Measurements from ENCODE around the gene SH3BP4.

The SH3BP4 gene

GRCh38 chr2:234945339-234945873 lies 6.4 kb upstream of the SH3BP4 start:
- DNase-seq, result no peak

- DNase-seq, result no peak
Measured at GRCh38 chr2:234947556-234947955, 4.3 kb upstream of the SH3BP4 start.

GRCh38 chr2:234949762-234950434 lies 1.9 kb upstream of the SH3BP4 start:
- DNase-seq, result no peak

- DNase-seq, result no peak
Measured at GRCh38 chr2:234950435-234950729, 1.4 kb upstream of the SH3BP4 start.

- no peak for DNase-seq
Measured at GRCh38 chr2:234950730-234951663, 820 bp upstream of the SH3BP4 start.

- DNase-seq, result peak; percentile 54
Measured at GRCh38 chr2:234952270-234953115, 676 bp downstream of the SH3BP4 start.

GRCh38 chr2:234953116-234954031 lies 1.6 kb downstream of the SH3BP4 start:
- no peak for DNase-seq

GRCh38 chr2:234954551-234954992 lies 2.8 kb downstream of the SH3BP4 start:
- no peak for DNase-seq

- no peak for DNase-seq
Measured at GRCh38 chr2:234955091-234955591, 3.3 kb downstream of the SH3BP4 start.

- DNase-seq, result no peak
Measured at GRCh38 chr2:234955971-234956509, 4.2 kb downstream of the SH3BP4 start.

GRCh38 chr2:234957834-234958135 lies 6.0 kb downstream of the SH3BP4 start:
- no peak for DNase-seq

- no peak for DNase-seq
Measured at GRCh38 chr2:234958311-234958710, 6.5 kb downstream of the SH3BP4 start.

GRCh38 chr2:234958746-234959395 lies 7.1 kb downstream of the SH3BP4 start:
- DNase-seq, result no peak

- no peak for DNase-seq
Measured at GRCh38 chr2:234960175-234961088, 8.6 kb downstream of the SH3BP4 start.

GRCh38 chr2:234961784-234962183 lies 10.0 kb downstream of the SH3BP4 start:
- DNase-seq, result no peak

- peak; percentile 83 for DNase-seq
Measured at GRCh38 chr2:234963773-234964615, 12.2 kb downstream of the SH3BP4 start.

- DNase-seq, result no peak
Measured at GRCh38 chr2:234964631-234965461, 13.0 kb downstream of the SH3BP4 start.

GRCh38 chr2:234966340-234966739 lies 14.5 kb downstream of the SH3BP4 start:
- DNase-seq, result no peak
